NCI-H187 (cell line): ENCODE results near the gene KIF6.

Experiments
- DNase-seq, 2 experiments: peaks; one replicate each; lab custom pipeline; 2025; lab: John Stamatoyannopoulos, UW

KIF6 gene

DNA sequence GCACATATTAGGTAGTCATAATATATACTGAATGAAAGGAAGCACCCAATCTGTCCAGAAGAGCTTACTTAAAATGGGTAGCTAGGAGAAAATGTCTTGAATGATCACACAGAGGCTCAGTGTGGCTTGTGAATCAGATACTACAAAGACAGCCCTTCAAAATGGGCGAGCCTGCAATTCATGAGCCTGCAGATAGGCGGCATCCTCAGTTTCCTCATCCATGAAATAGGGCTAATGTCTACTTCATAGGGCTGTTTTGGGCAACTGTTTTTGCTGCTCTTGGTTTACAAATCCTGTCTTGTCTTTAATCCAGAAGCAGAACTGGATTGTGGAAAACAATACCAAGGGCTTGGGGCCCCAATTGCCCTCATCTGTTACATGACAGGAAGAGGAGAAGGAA lies 273.4 kb downstream of the KIF6 start:
- DNase-seq = no peak

DNA sequence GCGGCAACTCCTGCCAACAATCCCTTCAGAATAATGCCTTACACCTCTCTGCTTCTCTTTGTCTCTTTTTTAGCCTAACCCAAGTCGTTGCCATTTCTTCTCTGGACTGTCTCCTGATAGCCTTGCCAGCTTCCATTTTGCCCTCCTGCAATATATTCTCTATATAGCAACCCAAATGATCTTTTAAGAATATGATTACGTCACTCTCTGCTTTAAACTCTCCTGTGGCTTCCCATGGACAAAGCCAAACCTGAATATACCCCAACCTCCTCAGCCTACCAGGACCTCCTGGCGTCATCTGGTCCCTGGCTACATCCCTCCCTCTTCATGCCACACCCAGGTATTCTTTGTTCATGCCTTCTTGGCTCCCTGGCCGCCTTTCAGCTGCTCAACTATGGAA lies 276.2 kb downstream of the KIF6 start:
- no peak for DNase-seq

DNA sequence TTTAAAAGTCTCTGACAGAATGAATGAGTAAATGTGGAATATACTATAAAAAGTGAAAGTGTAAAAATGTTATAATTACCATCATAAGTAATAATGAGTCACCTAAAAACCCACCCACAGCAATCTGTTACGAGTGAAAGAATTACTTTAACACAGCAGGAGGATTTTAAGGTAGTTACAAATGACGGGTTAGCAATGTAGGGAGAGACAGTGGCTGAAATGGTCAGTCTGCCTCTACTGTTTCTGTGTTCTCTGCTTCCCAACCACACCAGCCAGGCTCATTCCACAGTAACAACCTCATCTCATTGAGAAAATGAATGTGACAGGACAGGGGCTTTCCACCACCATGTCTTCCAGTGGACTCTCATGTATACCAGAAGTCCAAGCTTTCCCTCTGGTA lies 278.3 kb downstream of the KIF6 start:
- DNase-seq = no peak

DNA sequence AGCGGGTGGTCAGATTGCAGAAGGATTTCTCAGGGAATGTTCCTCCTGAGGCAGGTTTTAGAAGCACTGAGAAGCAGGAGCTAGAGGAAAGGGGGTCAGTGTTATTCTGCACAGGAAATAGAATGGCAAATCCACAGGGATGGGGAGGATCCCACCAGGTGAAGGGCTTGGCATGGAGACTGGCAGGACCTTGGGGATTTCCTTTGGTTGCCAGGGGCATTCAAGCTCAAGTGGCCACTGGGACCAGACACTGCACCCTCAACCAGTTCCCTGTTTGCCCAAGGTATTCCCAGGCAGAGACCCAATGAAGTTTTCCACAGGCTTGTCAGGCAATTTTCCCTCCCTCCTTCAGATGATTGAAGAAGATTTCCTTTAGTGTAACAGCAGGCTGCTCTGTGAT lies 279.5 kb downstream of the KIF6 start:
- no peak for DNase-seq

- DNase-seq = no peak
Measured at GRCh38 chr6:39444479-39445019, 280.7 kb downstream of the KIF6 start.

DNA sequence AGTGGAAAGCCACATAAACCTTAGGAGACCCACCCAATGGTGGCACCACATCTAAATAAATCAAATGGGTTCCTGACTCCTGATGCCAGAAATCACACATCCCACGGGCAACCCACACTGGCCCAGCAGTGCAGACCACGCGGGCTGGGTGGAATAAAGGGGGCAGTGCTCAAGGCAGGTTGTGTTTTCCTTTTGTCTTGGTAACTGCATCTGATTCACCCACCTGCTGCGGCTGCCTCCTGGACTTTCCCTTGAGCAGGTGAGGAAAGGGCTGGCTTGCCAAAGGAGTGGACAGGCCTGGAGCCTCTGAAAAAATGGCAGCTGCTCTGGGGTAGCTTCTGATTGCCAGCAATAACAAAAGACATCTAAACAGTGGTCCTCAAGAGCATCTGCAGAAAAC lies 283.2 kb downstream of the KIF6 start:
- DNase-seq = no peak

DNA sequence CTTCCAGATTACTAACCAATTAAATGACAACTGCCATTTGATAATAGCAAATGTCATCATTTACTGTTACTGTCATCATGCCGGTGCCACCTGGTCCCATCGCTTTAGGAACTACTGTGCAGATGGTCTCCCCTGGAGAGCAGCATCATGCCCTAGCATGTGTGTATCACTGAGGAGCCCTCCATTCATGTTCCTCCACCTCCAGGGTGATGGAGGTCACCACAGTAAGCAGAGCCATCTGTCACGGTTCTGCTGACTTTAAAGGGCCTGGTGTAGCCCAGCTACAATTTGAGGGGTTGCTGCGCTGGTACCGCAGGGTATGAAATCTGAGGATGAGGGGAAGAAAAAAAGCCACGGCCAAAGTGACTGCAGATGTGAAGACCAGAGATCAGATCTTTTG lies 283.9 kb downstream of the KIF6 start:
- DNase-seq = no peak

GRCh38 chr6:39440039-39440426 lies 285.2 kb downstream of the KIF6 start:
- DNase-seq = no peak

DNA sequence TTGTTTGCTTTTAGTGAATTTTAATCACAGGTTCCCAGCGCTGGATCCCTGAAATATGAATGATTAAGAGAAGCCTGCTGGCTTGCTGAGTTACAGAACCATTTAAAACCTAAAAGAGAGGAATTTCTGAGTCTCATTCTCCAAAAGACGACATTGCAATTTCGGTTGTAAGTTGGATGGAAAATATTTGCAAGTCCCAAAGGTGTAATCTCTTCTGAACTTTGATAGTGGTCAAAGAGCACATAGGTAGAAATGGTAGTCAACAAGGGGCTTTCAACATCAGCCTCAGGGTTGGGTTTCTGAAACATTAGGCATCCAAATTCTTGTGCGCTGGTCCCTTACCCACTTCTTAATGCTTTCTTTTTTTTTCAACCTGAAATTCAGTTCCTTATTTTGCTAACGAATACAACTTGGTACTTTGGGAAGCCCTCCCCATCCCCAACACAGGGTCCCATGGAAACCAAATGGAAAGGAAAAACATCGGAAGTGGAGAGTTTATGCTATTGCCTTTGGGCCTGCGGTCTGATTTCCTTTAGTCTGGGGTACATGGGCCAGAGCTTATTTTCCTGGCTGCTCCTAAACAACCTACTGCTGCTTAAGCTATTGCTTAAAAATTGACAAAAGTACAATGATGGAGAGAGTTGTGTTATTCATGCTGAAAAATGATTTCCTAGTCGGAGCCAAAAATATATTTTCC lies 285.7 kb downstream of the KIF6 start:
- no peak for DNase-seq

DNA sequence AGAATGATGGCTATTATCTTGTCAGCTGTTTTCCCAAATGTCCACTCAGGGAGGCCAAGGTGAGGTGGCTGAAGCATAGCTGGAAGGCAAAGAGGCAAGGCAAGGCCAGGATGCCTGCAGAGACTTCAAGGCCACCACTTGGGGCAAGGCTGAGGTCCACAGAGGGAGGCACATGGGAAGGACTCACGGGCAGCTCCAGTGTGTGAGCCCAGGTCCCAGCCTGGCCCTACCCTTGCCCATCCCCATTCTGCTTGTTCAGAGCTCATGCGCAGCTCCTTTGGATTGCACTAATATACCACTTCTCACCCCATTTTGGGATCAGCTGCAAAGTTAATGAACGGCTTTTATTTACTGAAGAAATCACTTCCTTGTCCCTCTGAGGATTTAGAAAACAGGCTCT lies 291.6 kb downstream of the KIF6 start:
- DNase-seq = no peak

- no peak for DNase-seq
Measured at GRCh38 chr6:39432330-39433025, 292.7 kb downstream of the KIF6 start.

DNA sequence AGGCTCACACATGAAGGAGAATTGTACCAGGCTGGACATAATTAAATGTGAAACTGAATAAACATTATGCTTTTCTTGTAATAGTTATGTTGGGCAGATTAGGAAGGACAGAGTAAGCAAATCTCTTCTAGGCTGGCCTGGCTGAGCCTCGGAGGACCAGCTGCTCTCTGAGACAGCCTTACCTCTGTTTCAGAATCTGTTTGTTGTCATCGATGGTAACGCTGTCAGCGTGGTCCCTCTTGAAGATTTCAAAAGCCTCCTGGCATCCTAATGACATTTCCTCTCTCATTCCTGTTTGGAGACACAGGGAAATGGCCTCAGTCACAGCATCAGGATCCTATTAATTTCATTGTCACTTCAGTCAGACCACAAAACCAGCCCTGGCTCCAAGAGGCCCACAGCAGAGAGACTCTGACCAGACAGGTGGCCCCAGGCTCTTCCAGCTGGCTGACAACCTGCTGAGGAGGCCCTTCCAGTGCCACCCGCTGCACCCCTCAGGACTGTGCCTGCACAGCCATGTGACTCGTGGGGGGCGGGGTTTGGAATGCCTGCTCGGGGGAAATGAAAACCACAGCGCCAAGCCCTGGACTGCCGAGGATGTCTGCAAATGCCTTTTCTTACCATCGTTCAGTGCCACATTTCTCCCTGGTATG lies 294.2 kb downstream of the KIF6 start:
- peak; percentile 69 to 87 for DNase-seq

GRCh38 chr6:39430446-39430845 lies 294.8 kb downstream of the KIF6 start:
- no peak for DNase-seq

DNA sequence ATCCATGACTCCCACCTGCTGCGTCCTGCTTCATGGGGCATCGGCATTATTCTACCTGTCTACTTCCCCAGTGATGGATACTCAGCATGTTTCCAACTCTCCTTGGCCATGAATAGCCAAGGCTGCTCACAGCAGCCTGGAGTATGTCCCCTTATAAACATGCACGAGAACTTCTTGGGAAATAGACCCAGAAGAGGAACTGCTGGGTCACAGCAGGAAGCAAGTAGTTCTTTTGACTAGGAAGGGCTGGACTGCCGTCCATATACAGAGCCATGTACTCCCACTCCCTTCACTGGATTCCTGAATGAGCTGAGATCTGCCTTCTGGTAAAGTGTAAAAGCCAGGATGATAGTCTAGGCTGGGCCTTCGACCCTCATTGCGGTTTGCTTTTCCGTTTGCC lies 296.4 kb downstream of the KIF6 start:
- DNase-seq = no peak

- DNase-seq = no peak
Measured at GRCh38 chr6:39428152-39428551, 297.1 kb downstream of the KIF6 start.

DNA sequence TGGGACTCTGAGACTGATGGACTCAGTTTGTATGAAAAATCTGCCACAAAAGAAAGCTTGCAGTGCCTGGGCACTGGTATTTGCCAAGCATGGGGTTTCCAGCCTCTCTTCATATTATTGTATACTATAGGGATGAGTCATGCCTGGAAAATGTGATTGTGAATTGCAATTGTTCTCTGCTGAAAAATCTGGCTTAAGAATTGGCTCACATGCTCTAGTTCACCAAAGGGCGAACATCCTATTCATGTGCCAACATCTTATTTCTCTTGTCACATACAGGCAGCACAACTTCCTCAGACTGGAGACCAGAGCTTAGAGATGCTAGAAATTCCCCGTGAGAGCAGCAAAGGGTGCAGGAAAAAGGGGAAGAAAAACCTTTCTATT lies 299.1 kb downstream of the KIF6 start:
- DNase-seq = no peak

GRCh38 chr6:39425346-39426072 lies 299.7 kb downstream of the KIF6 start:
- DNase-seq = no peak

DNA sequence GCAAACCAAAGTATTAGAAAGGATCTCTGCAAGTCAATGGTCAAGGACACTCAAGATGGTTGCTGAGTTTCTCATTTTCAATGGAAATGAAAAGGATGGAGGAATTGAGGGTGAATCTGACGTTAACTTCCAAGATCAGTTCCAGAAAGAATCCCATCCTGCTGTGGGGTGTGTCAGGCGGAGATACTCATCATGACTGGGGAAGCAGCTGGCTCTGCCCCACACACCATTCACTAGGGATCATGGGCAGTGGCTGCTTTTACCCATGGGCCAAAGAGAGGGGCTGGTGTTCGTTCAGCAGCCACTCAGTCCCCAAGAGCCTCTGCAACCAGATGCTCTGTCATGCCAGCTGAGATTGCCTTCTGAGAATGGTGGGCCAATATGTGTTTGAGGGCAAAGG lies 300.4 kb downstream of the KIF6 start:
- DNase-seq = no peak

DNA sequence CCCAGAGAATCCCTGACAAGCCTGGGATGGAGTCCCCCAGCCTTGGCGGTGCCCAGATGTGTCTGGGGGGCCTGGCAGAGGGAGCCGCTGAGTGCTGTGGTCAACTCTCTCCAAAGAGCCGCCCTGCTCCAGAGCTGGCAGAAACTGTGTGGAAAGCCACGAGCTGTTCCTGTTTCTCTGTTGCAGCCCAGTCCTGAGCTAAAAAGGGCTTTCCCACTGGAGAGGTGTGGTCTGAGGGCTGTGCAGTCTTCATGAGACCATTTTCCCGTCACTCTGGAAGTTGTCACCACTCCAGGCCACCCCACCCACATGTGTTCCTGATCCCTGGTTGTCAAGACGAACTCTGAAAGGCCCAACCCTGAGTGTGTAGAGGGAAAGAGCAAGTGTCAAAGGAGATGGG lies 303.0 kb downstream of the KIF6 start:
- DNase-seq = no peak

GRCh38 chr6:39421383-39422225 lies 303.6 kb downstream of the KIF6 start:
- no peak for DNase-seq
